HepG2 (cell line): ENCODE results near the gene EVA1C. TPM values are rescaled to one million over a fixed set of nuclear protein-coding genes. Genes with fewer than 3 reads are reported as not detected.

Experiments used
- ATAC-seq: fragments of 200-7000 bp; cut with Tn5 transposase; 3 replicates; pipeline ENCODE4 v1.9.1; 2020; ENCODE audit warnings: mild to moderate bottlenecking, moderate library complexity
- BruUV-seq: library from RNA; stranded (reverse); fragments of 400-500 nt; replicated peaks from 2 replicates; lab custom pipeline; 2021; lab: Mats Ljungman, UMichigan
- CTCF ChIA-PET: fragments of 300-600 bp; formaldehyde crosslinking; extraction: SDS; loops from one replicate; lab custom pipeline; 2021; ENCODE audit warnings: low total read pairs, inconsistent platforms, low intra/inter-chr PET ratio; lab: Yijun Ruan, JAX
- POLR2A ChIA-PET: fragments of 350-600 bp; sonication (Branson Sonifier 250); formaldehyde crosslinking; loops from one replicate; lab custom pipeline; 2020; ENCODE audit warnings: antibody characterized with exemption, inconsistent platforms; lab: Yijun Ruan, JAX
- DNase-seq: peaks from one replicate; pipeline ENCODE4 v3.0.0-alpha.2; 2015; ENCODE audit warnings: low spot score
- FAIRE-seq: peaks from 3 replicates; lab custom pipeline; 2011; peaks lifted over from hg19 to GRCh38; lab: Jason Lieb, UNC
- H2AFZ ChIP-seq: one replicate; pipeline ENCODE4 v1.6.1; 2011; ENCODE audit warnings: low read length, inconsistent platforms
- H3K27ac ChIP-seq: fragments of 300-600 bp; 3 replicates; pipeline ENCODE4 v1.8.0; 2011; ENCODE audit warnings: mixed run types, mild to moderate bottlenecking, mixed read lengths, low read length, inconsistent platforms; ENCODE audit not compliant: insufficient read depth; ENCODE audit errors: extremely low read length
- H3K27me3 ChIP-seq, 2 experiments: fragments of 200-600 bp in 1 of 2; 2 replicates in 1 of 2; 3 replicates in 1 of 2; pipeline versions ENCODE4 v1.6.0 to v1.8.0; 2011; ENCODE audit warnings: low read length in 2 of 2, mild to moderate bottlenecking in 2 of 2, moderate library complexity in 2 of 2, inconsistent platforms in 1 of 2; ENCODE audit not compliant: insufficient read depth in 2 of 2, control insufficient read depth in 1 of 2
- H3K36me3 ChIP-seq, 2 experiments: fragments of 200-600 bp in 1 of 2; replicated peaks in 1 of 2; 2 replicates in 1 of 2; 3 replicates in 1 of 2; pipeline versions ENCODE4 v1.5.1 to v1.8.0; 2011; ENCODE audit warnings: low read length in 2 of 2, inconsistent platforms in 1 of 2; ENCODE audit not compliant: insufficient read depth in 2 of 2, control insufficient read depth in 1 of 2
- H3K4me1 ChIP-seq: 2 replicates; pipeline ENCODE4 v1.5.1; 2012; ENCODE audit warnings: low read length, inconsistent platforms; ENCODE audit not compliant: insufficient read depth
- H3K4me2 ChIP-seq: 2 replicates; pipeline ENCODE4 v1.6.0; 2011; ENCODE audit warnings: low read depth, low read length, inconsistent platforms
- H3K4me3 ChIP-seq, 3 experiments: fragments of 200-600 bp in 1 of 3; sonication (generic), shearing (Covaris generic) in 1 of 3; replicated peaks in 1 of 3; 2 replicates each; pipeline ENCODE4 v1.5.1; 2011 to 2016; ENCODE audit warnings: low read length in 3 of 3, inconsistent platforms in 2 of 3, low read depth in 2 of 3, mild to moderate bottlenecking in 2 of 3, control low read depth in 1 of 3, mixed read lengths in 1 of 3; ENCODE audit not compliant: insufficient read depth in 1 of 3
- H3K79me2 ChIP-seq: one replicate; pipeline ENCODE4 v1.6.1; 2011; ENCODE audit warnings: low read length, inconsistent platforms; ENCODE audit not compliant: insufficient read depth
- H3K9ac ChIP-seq: 2 replicates; pipeline ENCODE4 v1.6.0; 2011; ENCODE audit warnings: mild to moderate bottlenecking, low read depth, low read length, inconsistent platforms; ENCODE audit not compliant: insufficient read depth
- H3K9me3 ChIP-seq: 2 replicates; pipeline ENCODE4 v1.5.1; 2012; ENCODE audit warnings: mild to moderate bottlenecking, low read length
- H4K20me1 ChIP-seq: 2 replicates; pipeline ENCODE4 v1.6.0; 2011; ENCODE audit warnings: inconsistent platforms, mild to moderate bottlenecking, low read length, moderate library complexity; ENCODE audit not compliant: insufficient read depth
- CEBPB ChIP-seq: IDR thresholded peaks from 2 replicates; pipeline ENCODE4 v1.6.1; 2011; ENCODE audit warnings: low read depth, low read length, improper control_type of control experiment, borderline replicate concordance
- IRX3 ChIP-seq: sonication (generic); formaldehyde crosslinking; IDR thresholded peaks from 2 replicates; pipeline ENCODE4 v1.8.1; 2023; ENCODE audit warnings: mild to moderate bottlenecking, low read depth, missing genetic modification reagents, borderline replicate concordance
- KDM2A ChIP-seq: sonication (generic); formaldehyde crosslinking; IDR thresholded peaks from 2 replicates; pipeline ENCODE4 v1.4.0; 2020; ENCODE audit warnings: low read depth, missing genetic modification reagents, borderline replicate concordance
- NR2F1 ChIP-seq, 2 experiments: fragments of 450-650 bp in 1 of 2; formaldehyde crosslinking in 1 of 2; IDR thresholded peaks; 2 replicates each; pipeline versions ENCODE4 v1.5.0 to v1.6.1; 2016 to 2020; ENCODE audit warnings: mild to moderate bottlenecking in 1 of 2, missing compliant biosample characterization in 1 of 2, missing genetic modification reagents in 1 of 2, moderate library complexity in 1 of 2
- PCBP2 ChIP-seq: fragments of 200-400 bp; formaldehyde crosslinking; optimal IDR thresholded peaks from 2 replicates; pipeline ENCODE3; 2018; ENCODE audit warnings: low read length, low read depth; ENCODE audit not compliant: poor library complexity, severe bottlenecking
- ZNF547 ChIP-seq: sonication (generic); formaldehyde crosslinking; IDR thresholded peaks from 2 replicates; pipeline ENCODE4 v1.5.1; 2020; ENCODE audit warnings: mild to moderate bottlenecking, missing genetic modification reagents
- ZNF883 ChIP-seq: sonication (generic); formaldehyde crosslinking; IDR thresholded peaks from 2 replicates; pipeline ENCODE4 v1.5.1; 2020; ENCODE audit warnings: mild to moderate bottlenecking, missing genetic modification reagents; ENCODE audit errors: not compliant biosample characterization
- WGBS: methylation state at CpG from one replicate; pipeline ENCODE4 v1.1.6; 2017; ENCODE audit warnings: low lambda C conversion rate; 5-methylcytosine and 5-hydroxymethylcytosine counted together
- in situ Hi-C: cut with HindIII; loops from 2 replicates; pipeline ENCODE4 v1.10.0; 2017; ENCODE audit warnings: low pct_unique_long_range_greater_than_20kb; ENCODE audit not compliant: extremely low pct_ligation_motif_present
- intact Hi-C: fragments of 100-400 bp; cut with micrococcal nuclease; formaldehyde crosslinking; loops from one replicate; pipeline ENCODE4 v1.10.0; 2022; ENCODE audit not compliant: unreplicated experiment
- polyA plus RNA-seq, 8 experiments: library from polyadenylated mRNA; depleted of rRNA in 3 of 8; stranded (reverse) in 7 of 8; unstranded in 1 of 8; fragments of >200 nt; fragmentation: Illumina TruSeq in 4 of 8; extraction: Trizol in 4 of 8; gene quantifications; 2 replicates each; pipeline versions ENCODE4 v1.2.1 to v1.2.3, GENCODE V29; 2011 to 2016; ENCODE audit warnings: low read depth in 4 of 8, missing spikeins in 1 of 8, mixed read lengths in 1 of 8; ENCODE audit not compliant: insufficient read depth in 1 of 8
- total RNA-seq, 5 experiments: library from RNA; depleted of rRNA; stranded (reverse); fragments of >200 nt; fragmentation: Illumina TruSeq; extraction: Trizol; gene quantifications; 2 replicates each; pipeline ENCODE4 v1.2.3, GENCODE V29; 2016; ENCODE audit warnings: low read depth in 1 of 5
- TF ChIP-seq, protein P1 (sequence below): sonication (generic); formaldehyde crosslinking; IDR thresholded peaks from 2 replicates; pipeline ENCODE4 v1.4.0; 2020; ENCODE audit warnings: low read depth, mild to moderate bottlenecking, missing genetic modification reagents
- TF ChIP-seq, protein P2 (sequence below): sonication (generic); formaldehyde crosslinking; IDR thresholded peaks from one replicate; pipeline ENCODE4 v1.5.1; 2020; ENCODE audit warnings: mild to moderate bottlenecking, missing genetic modification reagents; ENCODE audit errors: not compliant biosample characterization
- TF ChIP-seq, protein P3 (sequence below): sonication (generic); formaldehyde crosslinking; IDR thresholded peaks from 2 replicates; pipeline ENCODE4 v1.5.0; 2020; ENCODE audit warnings: mild to moderate bottlenecking, missing genetic modification reagents

The EVA1C gene
- total and polyA plus RNA-seq, 2 of the 13 experiments (the other 11 are each of a cell fraction or from before 2014, with no cell fraction given) = 0.29 to 0.34 TPM

DNA sequence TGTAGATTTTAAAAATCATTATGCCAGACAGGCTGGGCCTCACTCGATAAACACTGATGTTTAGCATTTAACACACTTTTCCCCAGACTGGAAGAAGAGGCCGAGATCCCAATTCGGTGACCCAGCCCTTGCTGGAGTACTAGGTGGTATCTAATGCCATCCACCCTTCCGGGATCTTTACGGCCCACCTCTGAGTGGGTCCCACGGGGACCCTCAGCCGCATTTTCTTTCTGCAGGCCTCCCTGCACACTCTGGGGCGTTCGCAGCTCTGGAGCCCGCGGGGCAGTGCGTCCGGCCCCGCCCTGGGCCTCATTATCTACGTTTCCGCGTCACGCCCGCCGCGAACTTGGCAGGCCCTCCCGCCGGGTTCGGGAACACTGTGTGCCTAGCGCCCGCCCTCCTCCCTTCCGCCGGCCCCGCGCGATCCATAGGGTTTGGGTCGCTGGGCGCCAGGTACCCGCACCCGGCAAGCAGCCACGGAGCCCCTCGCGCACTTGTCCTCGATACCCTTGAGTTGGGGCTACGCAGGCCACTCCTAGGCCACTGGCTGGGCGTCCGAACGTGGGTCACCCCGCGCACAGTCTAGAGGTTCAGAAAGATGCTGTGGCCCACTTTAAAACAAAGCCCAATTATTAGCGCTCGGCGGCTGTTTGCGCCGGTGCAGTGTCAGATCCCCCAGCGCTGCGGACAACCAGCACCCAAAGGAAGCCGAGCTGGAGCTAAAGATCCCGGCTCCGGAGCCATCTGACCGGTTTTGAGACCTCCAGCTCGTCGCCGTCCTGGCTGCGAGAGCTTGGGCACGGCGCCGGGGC is 950 bp upstream of the EVA1C start:
- H3K27ac ChIP-seq = no peak overlapping the region
- intact Hi-C loops (loop anchor here (10.0 kb wide), 1 partner anchor 907 kb away; no protein-coding TSS in a partner anchor), in situ Hi-C loops (loop anchor here (5.0 kb wide), 1 partner anchor 181 kb away; no protein-coding TSS in a partner anchor)
- H3K9ac ChIP-seq = no peak overlapping the region
- peaks cover 25% of the 10 kb centered on the region for H3K4me1 ChIP-seq
- no peak for ATAC-seq
- no peaks in the 10 kb centered on the region for H3K79me2 ChIP-seq
- peak overlapping the region; percentile 21 to 69 (median 53); a peak in 3 of 6 replicates for H3K4me3 ChIP-seq
- ChIA-PET POLR2A (interaction anchor here (1.5 kb wide), 1 partner anchor 18 kb away, joined by 3 read pairs; no protein-coding TSS in a partner anchor), CTCF (no interaction called here)
- no peak overlapping the region for H2AFZ ChIP-seq
- DNase-seq = no peak
- FAIRE-seq = no peak
- H3K4me2 ChIP-seq = peak overlapping the region; percentile 84
- no peaks in the 10 kb centered on the region for H3K36me3 ChIP-seq
- peaks cover 5 to 31% of the 10 kb centered on the region in 2 experiments for H3K27me3 ChIP-seq
- no peaks in the 10 kb centered on the region for H3K9me3 ChIP-seq
- no TSS peak for BruUV-seq
- WGBS = 89% methylated on average over 45 of the region's 63 CpGs
- H4K20me1 ChIP-seq = no peaks in the 10 kb centered on the region
- no peak for TF ChIP-seq CEBPB
- TF ChIP-seq, protein P1, sequence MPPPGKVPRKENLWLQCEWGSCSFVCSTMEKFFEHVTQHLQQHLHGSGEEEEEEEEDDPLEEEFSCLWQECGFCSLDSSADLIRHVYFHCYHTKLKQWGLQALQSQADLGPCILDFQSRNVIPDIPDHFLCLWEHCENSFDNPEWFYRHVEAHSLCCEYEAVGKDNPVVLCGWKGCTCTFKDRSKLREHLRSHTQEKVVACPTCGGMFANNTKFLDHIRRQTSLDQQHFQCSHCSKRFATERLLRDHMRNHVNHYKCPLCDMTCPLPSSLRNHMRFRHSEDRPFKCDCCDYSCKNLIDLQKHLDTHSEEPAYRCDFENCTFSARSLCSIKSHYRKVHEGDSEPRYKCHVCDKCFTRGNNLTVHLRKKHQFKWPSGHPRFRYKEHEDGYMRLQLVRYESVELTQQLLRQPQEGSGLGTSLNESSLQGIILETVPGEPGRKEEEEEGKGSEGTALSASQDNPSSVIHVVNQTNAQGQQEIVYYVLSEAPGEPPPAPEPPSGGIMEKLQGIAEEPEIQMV = no peak
- TF ChIP-seq, protein P2, sequence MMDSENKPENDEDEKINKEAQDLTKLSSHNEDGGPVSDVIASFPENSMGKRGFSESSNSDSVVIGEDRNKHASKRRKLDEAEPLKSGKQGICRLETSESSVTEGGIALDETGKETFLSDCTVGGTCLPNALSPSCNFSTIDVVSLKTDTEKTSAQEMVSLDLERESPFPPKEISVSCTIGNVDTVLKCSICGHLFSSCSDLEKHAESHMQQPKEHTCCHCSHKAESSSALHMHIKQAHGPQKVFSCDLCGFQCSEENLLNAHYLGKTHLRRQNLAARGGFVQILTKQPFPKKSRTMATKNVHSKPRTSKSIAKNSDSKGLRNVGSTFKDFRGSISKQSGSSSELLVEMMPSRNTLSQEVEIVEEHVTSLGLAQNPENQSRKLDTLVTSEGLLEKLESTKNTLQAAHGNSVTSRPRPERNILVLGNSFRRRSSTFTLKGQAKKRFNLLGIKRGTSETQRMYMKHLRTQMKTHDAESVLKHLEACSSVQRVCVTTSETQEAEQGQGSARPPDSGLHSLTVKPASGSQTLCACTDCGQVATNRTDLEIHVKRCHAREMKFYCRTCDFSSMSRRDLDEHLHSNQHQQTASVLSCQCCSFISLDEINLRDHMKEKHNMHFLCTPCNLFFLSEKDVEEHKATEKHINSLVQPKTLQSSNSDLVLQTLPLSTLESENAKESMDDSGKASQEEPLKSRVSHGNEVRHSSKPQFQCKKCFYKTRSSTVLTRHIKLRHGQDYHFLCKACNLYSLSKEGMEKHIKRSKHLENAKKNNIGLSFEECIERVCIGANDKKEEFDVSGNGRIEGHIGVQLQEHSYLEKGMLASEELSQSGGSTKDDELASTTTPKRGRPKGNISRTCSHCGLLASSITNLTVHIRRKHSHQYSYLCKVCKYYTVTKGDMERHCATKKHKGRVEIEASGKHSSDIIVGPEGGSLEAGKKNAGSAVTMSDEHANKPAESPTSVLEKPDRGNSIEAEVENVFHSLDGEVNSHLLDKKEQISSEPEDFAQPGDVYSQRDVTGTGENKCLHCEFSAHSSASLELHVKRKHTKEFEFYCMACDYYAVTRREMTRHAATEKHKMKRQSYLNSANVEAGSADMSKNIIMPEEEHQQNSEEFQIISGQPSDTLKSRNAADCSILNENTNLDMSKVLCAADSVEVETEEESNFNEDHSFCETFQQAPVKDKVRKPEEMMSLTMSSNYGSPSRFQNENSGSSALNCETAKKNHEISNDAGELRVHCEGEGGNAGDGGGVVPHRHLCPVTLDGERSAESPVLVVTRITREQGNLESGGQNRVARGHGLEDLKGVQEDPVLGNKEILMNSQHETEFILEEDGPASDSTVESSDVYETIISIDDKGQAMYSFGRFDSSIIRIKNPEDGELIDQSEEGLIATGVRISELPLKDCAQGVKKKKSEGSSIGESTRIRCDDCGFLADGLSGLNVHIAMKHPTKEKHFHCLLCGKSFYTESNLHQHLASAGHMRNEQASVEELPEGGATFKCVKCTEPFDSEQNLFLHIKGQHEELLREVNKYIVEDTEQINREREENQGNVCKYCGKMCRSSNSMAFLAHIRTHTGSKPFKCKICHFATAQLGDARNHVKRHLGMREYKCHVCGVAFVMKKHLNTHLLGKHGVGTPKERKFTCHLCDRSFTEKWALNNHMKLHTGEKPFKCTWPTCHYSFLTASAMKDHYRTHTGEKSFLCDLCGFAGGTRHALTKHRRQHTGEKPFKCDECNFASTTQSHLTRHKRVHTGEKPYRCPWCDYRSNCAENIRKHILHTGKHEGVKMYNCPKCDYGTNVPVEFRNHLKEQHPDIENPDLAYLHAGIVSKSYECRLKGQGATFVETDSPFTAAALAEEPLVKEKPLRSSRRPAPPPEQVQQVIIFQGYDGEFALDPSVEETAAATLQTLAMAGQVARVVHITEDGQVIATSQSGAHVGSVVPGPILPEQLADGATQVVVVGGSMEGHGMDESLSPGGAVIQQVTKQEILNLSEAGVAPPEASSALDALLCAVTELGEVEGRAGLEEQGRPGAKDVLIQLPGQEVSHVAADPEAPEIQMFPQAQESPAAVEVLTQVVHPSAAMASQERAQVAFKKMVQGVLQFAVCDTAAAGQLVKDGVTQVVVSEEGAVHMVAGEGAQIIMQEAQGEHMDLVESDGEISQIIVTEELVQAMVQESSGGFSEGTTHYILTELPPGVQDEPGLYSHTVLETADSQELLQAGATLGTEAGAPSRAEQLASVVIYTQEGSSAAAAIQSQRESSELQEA (CRISPR knock-in tag) = no peak
- no peak for TF ChIP-seq PCBP2
- TF ChIP-seq IRX3 (CRISPR knock-in tag) = no peak
- TF ChIP-seq, protein P3, sequence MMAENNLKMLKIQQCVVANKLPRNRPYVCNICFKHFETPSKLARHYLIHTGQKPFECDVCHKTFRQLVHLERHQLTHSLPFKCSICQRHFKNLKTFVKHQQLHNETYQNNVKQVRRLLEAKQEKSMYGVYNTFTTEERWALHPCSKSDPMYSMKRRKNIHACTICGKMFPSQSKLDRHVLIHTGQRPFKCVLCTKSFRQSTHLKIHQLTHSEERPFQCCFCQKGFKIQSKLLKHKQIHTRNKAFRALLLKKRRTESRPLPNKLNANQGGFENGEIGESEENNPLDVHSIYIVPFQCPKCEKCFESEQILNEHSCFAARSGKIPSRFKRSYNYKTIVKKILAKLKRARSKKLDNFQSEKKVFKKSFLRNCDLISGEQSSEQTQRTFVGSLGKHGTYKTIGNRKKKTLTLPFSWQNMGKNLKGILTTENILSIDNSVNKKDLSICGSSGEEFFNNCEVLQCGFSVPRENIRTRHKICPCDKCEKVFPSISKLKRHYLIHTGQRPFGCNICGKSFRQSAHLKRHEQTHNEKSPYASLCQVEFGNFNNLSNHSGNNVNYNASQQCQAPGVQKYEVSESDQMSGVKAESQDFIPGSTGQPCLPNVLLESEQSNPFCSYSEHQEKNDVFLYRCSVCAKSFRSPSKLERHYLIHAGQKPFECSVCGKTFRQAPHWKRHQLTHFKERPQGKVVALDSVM (CRISPR knock-in tag) = no peak
- no peak for TF ChIP-seq NR2F1 (CRISPR knock-in tag; IDR thresholded peaks at IDR 0.05)
- no peak for TF ChIP-seq KDM2A
- peak; percentile 30; the same call in 1 of the 2 replicates for TF ChIP-seq ZNF547 (CRISPR knock-in tag)
- peak; percentile 25 for TF ChIP-seq ZNF883 (CRISPR knock-in tag)
